ENCODE measurements around the gene ADCK1. TPM values are rescaled to one million over a fixed set of nuclear protein-coding genes. Genes with fewer than 3 reads are reported as not detected.

ADCK1 gene
- total RNA-seq, 6 experiments from 2014 or later: 3.7 to 6.0 (median 5.1) TPM

GRCh38 chr14:77964586-77964985 is 164.7 kb downstream of the ADCK1 start:
- no peak for DNase-seq
- Histone ChIP-seq H3K9me3 (no peaks in the 10 kb centered on the region), H3K27ac (no peak overlapping the region), H3K4me1 (no peaks in the 10 kb centered on the region), H3K27me3 (no peaks in the 10 kb centered on the region), H3K4me3 (no peak overlapping the region), H3K36me3 (no peaks in the 10 kb centered on the region)
- intact Hi-C loops (cut with DNase I): no loop called here
- ATAC-seq: no peak
- 93% methylated on average over 3 of the region's 3 CpGs for WGBS (ENCODE audit: insufficient coverage, low coverage, low lambda C conversion rate, missing lambda C conversion rate)
- no peak for TF ChIP-seq POLR2A (IDR thresholded peaks at IDR 0.05)
- no peak for TF ChIP-seq CTCF (IDR thresholded peaks at IDR 0.05)

- no peaks in the 10 kb centered on the region for H3K9me3 ChIP-seq
- no peak overlapping the region for H3K27ac ChIP-seq
- H3K27me3 ChIP-seq: no peaks in the 10 kb centered on the region
- intact Hi-C loops (cut with DNase I): no loop called here
- no peak for DNase-seq
- TF ChIP-seq POLR2A (IDR thresholded peaks at IDR 0.05) (no peak), CTCF (IDR thresholded peaks at IDR 0.05) (no peak)
- 61% methylated on average over 2 of the region's 4 CpGs for WGBS (ENCODE audit: insufficient coverage, low coverage, low lambda C conversion rate, missing lambda C conversion rate)
- H3K4me3 ChIP-seq: no peak overlapping the region
- no peaks in the 10 kb centered on the region for H3K4me1 ChIP-seq
- H3K36me3 ChIP-seq: no peaks in the 10 kb centered on the region
- no peak for ATAC-seq
These were observed 165.1 kb downstream of the ADCK1 start for GRCh38 chr14:77965050-77965449.

- no peak for TF ChIP-seq POLR2A (IDR thresholded peaks at IDR 0.05)
- TF ChIP-seq CTCF (IDR thresholded peaks at IDR 0.05): no peak
- intact Hi-C loops (cut with DNase I): no loop called here
- no peak overlapping the region for H3K27ac ChIP-seq
These were observed 166.1 kb downstream of the ADCK1 start for GRCh38 chr14:77965919-77966435.

GRCh38 chr14:77967110-77967509 is 167.2 kb downstream of the ADCK1 start:
- intact Hi-C loops (cut with DNase I): no loop called here

More at GRCh38 chr14:77965919-77966435, 166.1 kb downstream of the ADCK1 start:
- H3K9me3 ChIP-seq: no peaks in the 10 kb centered on the region
- no peaks in the 10 kb centered on the region for H3K36me3 ChIP-seq
- H3K4me3 ChIP-seq: peak overlapping the region in 1 of 3 donors; percentile 29
- H3K4me1 ChIP-seq: no peaks in the 10 kb centered on the region
- peak in 1 of 3 donors; percentile 33 for DNase-seq
- ATAC-seq: peak; percentile 60 to 73 (median 64)
- 0% methylated on average over 5 of the region's 35 CpGs for WGBS (ENCODE audit: insufficient coverage, low coverage, low lambda C conversion rate, missing lambda C conversion rate)
- no peaks in the 10 kb centered on the region for H3K27me3 ChIP-seq

More at GRCh38 chr14:77967110-77967509, 167.2 kb downstream of the ADCK1 start:
- ATAC-seq (no peak), DNase-seq (no peak)
- TF ChIP-seq POLR2A (IDR thresholded peaks at IDR 0.05): no peak
- no peak for TF ChIP-seq CTCF (IDR thresholded peaks at IDR 0.05)
- Histone ChIP-seq H3K27ac (no peak overlapping the region), H3K36me3 (no peaks in the 10 kb centered on the region), H3K4me3 (no peak overlapping the region), H3K4me1 (no peaks in the 10 kb centered on the region), H3K9me3 (no peaks in the 10 kb centered on the region), H3K27me3 (no peaks in the 10 kb centered on the region)
- 86% methylated on average over 1 of the region's 1 CpG for WGBS (ENCODE audit: insufficient coverage, low coverage, low lambda C conversion rate, missing lambda C conversion rate)

All from right lobe of liver (tissue), 6 donors.